Large intestine (tissue), 3 donors: Measurements from ENCODE around the gene NDFIP2. TPM values are rescaled to one million over a fixed set of nuclear protein-coding genes. Genes with fewer than 3 reads are reported as not detected.

Experiments
- DNase-seq, 2 donors: peaks; one replicate each; pipeline versions ENCODE4 v3.0.0 to v3.0.0-alpha.2; 2013
- H3K27ac ChIP-seq: one replicate; pipeline ENCODE4 v1.5.1; 2013; ENCODE audit warnings: low read length
- H3K27me3 ChIP-seq: 2 replicates; pipeline ENCODE4 v1.6.1; 2013; ENCODE audit warnings: low read length; ENCODE audit not compliant: control insufficient read depth, insufficient read depth
- H3K36me3 ChIP-seq: 2 replicates; pipeline ENCODE4 v1.6.1; 2013; ENCODE audit warnings: low read length; ENCODE audit not compliant: control insufficient read depth, insufficient read depth
- H3K4me1 ChIP-seq: one replicate; pipeline ENCODE4 v1.6.1; 2013; ENCODE audit warnings: low read length; ENCODE audit not compliant: control insufficient read depth, insufficient read depth
- H3K4me3 ChIP-seq: one replicate; pipeline ENCODE4 v1.5.1; 2013; ENCODE audit warnings: low read length
- H3K9me3 ChIP-seq: one replicate; pipeline ENCODE4 v1.6.1; 2013; ENCODE audit warnings: mild to moderate bottlenecking, low read depth, low read length, moderate library complexity; ENCODE audit not compliant: control insufficient read depth
- WGBS: methylation state at CpG from one replicate; pipeline ENCODE4 v1.1.5; 2013; ENCODE audit warnings: low lambda C conversion rate; ENCODE audit not compliant: insufficient coverage; 5-methylcytosine and 5-hydroxymethylcytosine counted together
- polyA plus RNA-seq: library from polyadenylated mRNA; unstranded; fragments of 120-200 nt; gene quantifications from one replicate; pipeline ENCODE4 v1.2.1, GENCODE V29; 2013

The NDFIP2 gene
- polyA plus RNA-seq, 1 donor, result 79.0 TPM

DNA sequence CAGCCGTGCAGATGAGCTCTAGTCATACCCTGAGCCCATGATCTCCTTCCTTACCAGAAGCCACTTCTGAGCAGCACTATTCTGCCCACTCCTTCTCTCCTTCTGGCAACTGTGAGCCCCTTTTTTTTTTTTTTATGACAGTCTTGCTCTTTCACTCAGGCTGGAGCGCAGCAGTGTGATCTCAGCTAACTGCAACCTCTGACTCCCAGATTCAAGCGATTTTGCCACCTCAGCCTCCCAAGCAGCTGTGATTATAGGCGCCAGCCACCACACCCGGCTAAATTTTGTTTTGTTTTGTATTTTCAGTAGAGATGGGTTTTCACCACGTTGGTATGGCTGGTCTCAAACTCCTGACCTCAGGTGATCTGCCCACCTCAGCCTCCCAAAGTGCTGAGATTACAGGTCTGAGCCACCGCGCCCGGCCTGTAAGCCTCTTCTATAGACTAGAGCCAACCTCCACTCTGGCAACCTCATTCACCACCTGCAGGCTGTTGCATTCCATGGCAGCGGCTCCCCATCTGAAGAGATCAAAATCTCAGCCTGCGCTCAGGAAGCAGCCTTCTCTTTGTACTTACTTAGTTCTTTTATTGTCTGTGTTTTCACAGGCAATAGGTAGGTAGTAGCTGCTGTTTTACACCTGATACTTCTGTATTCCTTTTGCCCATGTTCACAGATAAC is 34.8 kb upstream of the NDFIP2 start:
- H3K9me3 ChIP-seq, result peaks cover 18% of the 10 kb centered on the region

DNA sequence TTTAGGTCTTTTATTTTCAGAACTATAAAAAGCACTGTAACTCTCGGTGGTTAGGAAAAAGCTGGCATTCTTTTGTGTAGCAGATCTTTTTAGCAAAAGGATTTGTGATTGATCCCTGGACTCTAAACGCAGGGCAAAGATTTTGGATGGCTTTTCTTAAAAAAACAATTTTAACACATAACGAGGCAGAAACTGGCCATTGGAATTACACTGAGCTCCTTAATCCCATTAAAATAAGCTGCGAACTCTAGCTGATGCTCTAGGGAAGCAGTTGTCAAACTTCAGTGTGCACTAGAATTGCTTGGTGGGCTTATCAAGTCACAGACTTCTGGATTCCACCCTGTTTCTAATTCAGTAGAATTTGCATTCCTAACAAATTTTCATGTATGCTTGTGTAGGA is 33.8 kb upstream of the NDFIP2 start:
- no peak overlapping the region for H3K27ac ChIP-seq
- no peak overlapping the region for H3K4me3 ChIP-seq
- H3K36me3 ChIP-seq, result no peaks in the 10 kb centered on the region
- DNase-seq, result no peak
- no peaks in the 10 kb centered on the region for H3K27me3 ChIP-seq
- peaks cover 1% of the 10 kb centered on the region for H3K4me1 ChIP-seq
- peaks cover 14% of the 10 kb centered on the region for H3K9me3 ChIP-seq
- WGBS, result 95% methylated on average over 4 of the region's 4 CpGs

More for the DNA sequence above, 34.8 kb upstream of the NDFIP2 start:
- no peak for DNase-seq
- peaks cover 8% of the 10 kb centered on the region for H3K4me1 ChIP-seq
- no peak overlapping the region for H3K4me3 ChIP-seq
- H3K27ac ChIP-seq, result no peak overlapping the region
- H3K27me3 ChIP-seq, result no peaks in the 10 kb centered on the region
- H3K36me3 ChIP-seq, result no peaks in the 10 kb centered on the region
- WGBS, result 100% methylated on average over 1 of the region's 11 CpGs

DNA sequence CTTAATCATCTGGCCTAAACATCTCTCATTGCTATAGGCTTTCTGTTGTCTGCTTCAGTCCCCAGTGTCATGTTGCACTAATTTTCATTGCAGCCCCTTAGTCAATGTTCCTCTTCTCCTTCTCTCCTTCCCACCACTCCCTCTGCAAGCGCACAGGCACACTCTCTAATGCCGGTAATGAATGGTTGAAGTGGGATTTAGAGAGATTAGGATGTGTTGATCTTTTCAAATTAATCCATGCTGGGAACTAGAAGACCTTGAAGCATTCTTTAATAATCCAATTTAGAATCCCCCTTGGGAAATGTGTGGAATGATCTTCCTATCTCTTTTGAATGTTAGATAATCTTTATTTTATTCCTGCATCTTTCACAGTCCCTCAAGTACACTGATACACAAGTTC is 33.2 kb upstream of the NDFIP2 start:
- H3K4me3 ChIP-seq, result no peak overlapping the region
- WGBS, result no CpG with 5 or more reads among the region's 2 CpGs
- DNase-seq, result no peak
- no peaks in the 10 kb centered on the region for H3K4me1 ChIP-seq
- H3K9me3 ChIP-seq, result peaks cover 8% of the 10 kb centered on the region
- no peak overlapping the region for H3K27ac ChIP-seq
- no peaks in the 10 kb centered on the region for H3K36me3 ChIP-seq
- H3K27me3 ChIP-seq, result no peaks in the 10 kb centered on the region

DNA sequence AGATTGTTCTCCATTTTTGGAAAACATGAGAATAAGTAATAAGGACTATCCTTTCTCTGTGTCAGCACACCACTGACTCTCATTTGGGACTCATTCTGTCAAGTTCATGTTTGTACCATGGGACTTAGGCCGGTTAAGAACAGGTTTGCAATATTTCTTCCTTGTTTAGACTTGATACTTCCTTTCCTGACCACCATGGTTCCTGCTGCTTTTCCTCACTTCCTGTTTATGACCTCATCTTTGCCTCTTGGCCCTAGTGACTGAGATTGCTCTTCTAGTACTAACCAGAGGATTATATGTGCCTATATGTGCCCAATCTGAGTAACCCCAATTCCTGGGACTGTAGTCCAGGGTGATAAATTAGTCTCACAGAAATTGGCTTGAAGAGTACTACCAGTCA is 32.5 kb upstream of the NDFIP2 start:
- Histone ChIP-seq H3K27ac (no peak overlapping the region), H3K9me3 (peaks cover 3% of the 10 kb centered on the region), H3K27me3 (no peaks in the 10 kb centered on the region), H3K4me1 (no peaks in the 10 kb centered on the region), H3K36me3 (no peaks in the 10 kb centered on the region), H3K4me3 (no peak overlapping the region)
- WGBS, result no CpG with 5 or more reads among the region's 1 CpG
- DNase-seq, result no peak

DNA sequence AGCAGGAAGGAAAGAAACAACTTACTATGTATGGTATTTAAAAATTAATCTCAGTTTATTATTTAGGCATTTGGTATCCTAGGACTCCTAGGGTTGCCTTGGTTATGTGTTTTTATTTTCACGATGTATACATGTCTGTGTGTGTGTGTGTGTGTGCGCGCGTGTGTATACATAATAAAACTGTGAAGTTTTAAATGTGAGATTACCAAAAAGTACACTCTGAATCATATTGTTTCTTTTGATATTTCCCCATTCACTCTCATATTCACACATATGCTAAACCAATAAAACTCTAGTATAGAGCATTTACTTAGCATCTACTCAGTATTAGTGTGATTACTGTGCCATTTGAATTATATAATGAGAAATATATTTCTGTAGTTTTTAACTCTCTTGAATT is 30.8 kb upstream of the NDFIP2 start:
- WGBS, result no CpG with 5 or more reads among the region's 4 CpGs
- Histone ChIP-seq H3K36me3 (no peaks in the 10 kb centered on the region), H3K27me3 (no peaks in the 10 kb centered on the region), H3K9me3 (no peaks in the 10 kb centered on the region), H3K4me1 (no peaks in the 10 kb centered on the region), H3K4me3 (no peak overlapping the region), H3K27ac (no peak overlapping the region)
- no peak for DNase-seq

DNA sequence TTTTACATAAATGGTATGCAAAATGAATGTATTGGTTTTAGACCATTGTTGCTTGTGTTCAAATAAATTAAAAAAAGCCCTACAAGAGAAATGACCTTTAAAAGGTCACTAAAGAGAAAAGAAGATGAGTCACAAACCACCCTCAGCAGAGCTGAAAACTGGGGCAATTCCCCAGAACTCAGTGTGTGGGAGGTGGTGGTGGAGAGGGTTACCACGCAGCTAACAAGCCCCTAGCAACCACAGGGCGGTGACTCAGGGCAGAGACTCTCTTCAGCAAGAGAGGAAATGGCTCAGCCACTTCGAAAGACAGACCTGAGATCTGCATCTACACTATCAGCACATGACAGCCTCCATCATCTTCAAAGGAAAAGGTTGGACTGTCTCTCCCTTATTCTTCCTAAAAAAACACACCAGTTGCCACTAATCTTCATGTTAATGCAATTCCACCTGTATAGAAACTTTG is 29.4 kb upstream of the NDFIP2 start:
- Histone ChIP-seq H3K36me3 (no peaks in the 10 kb centered on the region), H3K4me3 (no peak overlapping the region), H3K27ac (no peak overlapping the region), H3K4me1 (no peaks in the 10 kb centered on the region), H3K9me3 (no peaks in the 10 kb centered on the region), H3K27me3 (no peaks in the 10 kb centered on the region)
- WGBS, result no CpG with 5 or more reads among the region's 3 CpGs
- DNase-seq, result no peak

DNA sequence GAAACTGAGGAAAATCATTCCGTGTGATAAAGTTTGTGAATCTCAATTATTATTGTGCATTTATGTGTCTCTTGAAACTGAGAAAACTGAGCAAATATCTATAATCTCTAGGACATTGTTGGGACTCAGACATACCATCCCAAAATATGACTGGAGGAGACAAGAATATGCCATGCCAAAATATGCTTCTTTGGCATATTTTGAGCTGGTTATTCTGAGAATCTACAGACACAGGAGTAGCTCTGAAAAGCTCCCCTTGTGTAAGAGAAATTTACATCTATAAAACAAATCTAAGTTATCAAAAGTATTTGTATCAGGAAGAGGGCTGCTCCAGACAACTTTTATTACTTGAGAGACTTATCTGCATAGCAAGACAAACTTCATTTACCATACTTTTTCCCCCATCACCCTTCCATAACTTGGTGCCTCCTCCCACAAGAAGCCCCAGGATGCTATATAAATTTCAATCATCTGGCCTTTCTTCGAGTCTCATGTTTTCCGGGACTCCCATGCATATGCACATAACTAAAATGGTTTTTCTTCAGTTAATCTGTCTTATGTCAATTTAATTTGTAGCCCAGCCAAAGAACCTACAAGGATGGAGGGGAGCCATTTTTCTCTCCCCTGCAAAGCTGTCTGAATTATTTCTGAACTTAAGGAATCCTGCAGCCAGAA is 28.6 kb upstream of the NDFIP2 start:
- no peaks in the 10 kb centered on the region for H3K36me3 ChIP-seq
- H3K27me3 ChIP-seq, result no peaks in the 10 kb centered on the region
- H3K27ac ChIP-seq, result no peak overlapping the region
- no peaks in the 10 kb centered on the region for H3K9me3 ChIP-seq
- 93% methylated on average over 3 of the region's 3 CpGs for WGBS
- no peaks in the 10 kb centered on the region for H3K4me1 ChIP-seq
- H3K4me3 ChIP-seq, result no peak overlapping the region
- DNase-seq, result no peak

DNA sequence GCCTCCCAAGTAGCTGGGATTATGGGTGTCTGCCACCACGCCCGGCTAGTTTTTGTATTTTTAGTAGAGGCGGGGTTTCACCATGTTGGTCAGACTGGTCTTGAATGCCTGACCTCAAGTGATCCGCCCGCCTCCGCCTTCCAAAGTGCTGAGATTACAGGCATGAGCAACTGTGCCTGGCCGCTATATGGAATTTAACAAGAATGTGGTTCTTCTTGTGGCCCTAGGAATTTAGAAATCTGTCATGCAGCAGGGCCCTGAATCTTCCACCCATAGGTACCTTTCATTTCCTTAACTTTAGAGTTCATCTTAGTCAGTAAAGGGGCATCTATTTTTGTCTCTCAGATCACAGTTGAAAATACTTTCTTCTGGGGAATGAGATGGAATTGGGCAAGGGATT is 25.6 kb upstream of the NDFIP2 start:
- Histone ChIP-seq H3K4me1 (no peaks in the 10 kb centered on the region), H3K9me3 (no peaks in the 10 kb centered on the region), H3K4me3 (no peak overlapping the region), H3K36me3 (no peaks in the 10 kb centered on the region), H3K27me3 (no peaks in the 10 kb centered on the region), H3K27ac (no peak overlapping the region)
- no peak for DNase-seq
- WGBS, result no CpG with 5 or more reads among the region's 7 CpGs

DNA sequence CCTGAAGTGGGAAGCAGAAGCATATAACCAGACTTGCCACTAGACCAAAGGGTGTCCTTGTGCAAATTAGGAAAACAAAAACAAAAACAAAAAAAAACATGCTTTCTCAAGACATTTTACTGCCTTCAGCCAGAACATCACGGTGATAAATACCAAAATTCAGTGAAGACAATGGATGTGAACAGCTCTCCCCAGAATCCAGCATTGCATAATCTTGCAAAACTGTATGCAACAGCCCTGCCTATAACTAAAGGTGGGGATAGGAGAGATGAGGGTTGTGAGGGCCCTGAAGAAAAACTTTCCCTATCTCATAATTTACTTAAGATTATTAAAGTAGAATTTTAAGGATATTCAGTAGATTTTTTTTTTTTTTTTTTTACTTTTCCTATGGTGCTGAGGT is 24.9 kb upstream of the NDFIP2 start:
- WGBS, result no CpG with 5 or more reads among the region's 1 CpG
- no peaks in the 10 kb centered on the region for H3K27me3 ChIP-seq
- H3K4me3 ChIP-seq, result no peak overlapping the region
- no peaks in the 10 kb centered on the region for H3K4me1 ChIP-seq
- no peak overlapping the region for H3K27ac ChIP-seq
- DNase-seq, result no peak
- H3K36me3 ChIP-seq, result no peaks in the 10 kb centered on the region
- H3K9me3 ChIP-seq, result no peaks in the 10 kb centered on the region

DNA sequence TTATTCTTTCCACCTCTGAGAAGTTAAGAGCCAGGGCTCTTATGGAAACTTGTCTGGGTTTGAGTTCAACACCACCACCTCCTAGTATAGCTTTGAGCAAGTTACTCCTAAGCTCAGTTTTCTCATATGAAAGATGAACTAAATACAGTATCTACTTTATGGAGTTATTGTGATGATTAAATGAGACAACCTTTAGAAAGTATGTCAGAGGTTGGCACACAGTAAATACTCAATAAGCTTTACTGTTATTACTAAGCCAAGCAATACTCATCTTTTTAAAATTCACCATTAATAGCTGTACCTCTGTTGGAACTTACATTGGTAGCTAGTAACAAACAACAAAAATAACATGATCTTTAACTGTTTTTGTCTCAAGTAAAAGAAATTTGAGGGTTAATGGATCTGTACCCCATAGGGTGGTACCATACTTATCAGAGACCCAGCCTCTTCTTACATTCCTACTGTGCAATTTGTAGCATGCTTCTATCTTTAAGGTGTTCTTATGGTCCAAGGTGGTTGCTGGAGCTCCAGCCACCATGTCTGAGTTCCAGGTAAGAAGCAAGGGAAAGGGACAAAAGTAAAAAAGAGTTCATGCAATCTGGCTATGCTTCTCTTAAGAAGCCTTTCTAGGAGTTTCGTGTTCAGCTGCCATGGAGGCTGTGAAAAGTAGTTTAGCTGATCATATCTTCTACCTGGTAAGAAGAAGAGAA is 24.1 kb upstream of the NDFIP2 start:
- H3K36me3 ChIP-seq, result no peaks in the 10 kb centered on the region
- no peak overlapping the region for H3K27ac ChIP-seq
- H3K27me3 ChIP-seq, result no peaks in the 10 kb centered on the region
- 100% methylated on average over 1 of the region's 1 CpG for WGBS
- no peak overlapping the region for H3K4me3 ChIP-seq
- H3K4me1 ChIP-seq, result no peaks in the 10 kb centered on the region
- DNase-seq, result no peak
- H3K9me3 ChIP-seq, result no peaks in the 10 kb centered on the region
